CD4-positive, alpha-beta memory T cell (primary cell): ENCODE results near the gene TSHZ2. TPM values are rescaled to one million over a fixed set of nuclear protein-coding genes. Genes with fewer than 3 reads are reported as not detected.

Source experiments
- CTCF ChIA-PET: fragments of 350-600 bp; sonication (Branson Sonifier 250); formaldehyde crosslinking; loops from one replicate; lab custom pipeline; 2021; ENCODE audit warnings: inconsistent platforms; ENCODE audit not compliant: partially characterized antibody; lab: Charles Lee
- POLR2A ChIA-PET: fragments of 350-600 bp; sonication (Branson Sonifier 250); formaldehyde crosslinking; loops from one replicate; lab custom pipeline; 2021; ENCODE audit not compliant: partially characterized antibody; lab: Charles Lee
- DNase-seq, 5 donors: peaks; one replicate each; pipeline versions ENCODE4 v3.0.0 to v3.0.0-alpha.2; 2020 to 2022; ENCODE audit warnings: mixed read lengths in 1 of 5
- H3K27ac ChIP-seq: one replicate; pipeline ENCODE4 v1.7.0; 2013; ENCODE audit warnings: low read depth, low read length
- H3K27me3 ChIP-seq: 2 replicates; pipeline ENCODE4 v1.7.0; 2013; ENCODE audit warnings: mild to moderate bottlenecking, low read length, moderate library complexity; ENCODE audit not compliant: insufficient read depth
- H3K36me3 ChIP-seq: 2 replicates; pipeline ENCODE4 v1.7.0; 2013; ENCODE audit warnings: mild to moderate bottlenecking, low read length, moderate library complexity; ENCODE audit not compliant: insufficient read depth
- H3K4me1 ChIP-seq: 2 replicates; pipeline ENCODE4 v1.7.0; 2013; ENCODE audit warnings: mild to moderate bottlenecking, low read length, moderate library complexity; ENCODE audit not compliant: insufficient read depth
- H3K4me3 ChIP-seq, 2 donors: one replicate each; pipeline ENCODE4 v1.7.0; 2013; ENCODE audit warnings: low read length in 2 of 2, mild to moderate bottlenecking in 1 of 2
- H3K9me3 ChIP-seq, 2 donors: one replicate each; pipeline ENCODE4 v1.7.0; 2013; ENCODE audit warnings: low read length in 2 of 2, control low read depth in 1 of 2; ENCODE audit not compliant: control insufficient read depth in 1 of 2
- H3K27ac Mint-ChIP-seq, 7 donors: one replicate each; pipeline ENCODE4 v1.8.0; 2020 to 2021; ENCODE audit warnings: mixed read lengths in 7 of 7, mild to moderate bottlenecking in 6 of 7, inconsistent platforms in 3 of 7, moderate library complexity in 3 of 7
- H3K27me3 Mint-ChIP-seq, 2 donors: one replicate each; pipeline ENCODE4 v1.8.0; 2020 to 2021; ENCODE audit warnings: mixed read lengths in 2 of 2
- H3K36me3 Mint-ChIP-seq, 2 donors: one replicate each; pipeline ENCODE4 v1.8.0; 2020 to 2021; ENCODE audit warnings: mixed read lengths in 2 of 2, inconsistent platforms in 1 of 2, mild to moderate bottlenecking in 1 of 2
- H3K4me1 Mint-ChIP-seq, 4 donors: one replicate each; pipeline ENCODE4 v1.8.0; 2020 to 2021; ENCODE audit warnings: mixed read lengths in 4 of 4, mild to moderate bottlenecking in 1 of 4
- H3K4me3 Mint-ChIP-seq, 8 donors: one replicate each; pipeline ENCODE4 v1.8.0; 2020 to 2021; ENCODE audit warnings: mixed read lengths in 8 of 8, mild to moderate bottlenecking in 7 of 8, moderate library complexity in 6 of 8, inconsistent platforms in 3 of 8
- H3K9me3 Mint-ChIP-seq, 8 donors: one replicate each; pipeline ENCODE4 v1.8.0; 2020 to 2021; ENCODE audit warnings: mixed read lengths in 8 of 8, mild to moderate bottlenecking in 5 of 8, inconsistent platforms in 3 of 8, moderate library complexity in 1 of 8
- intact Hi-C: fragments of 100-400 bp; cut with micrococcal nuclease; formaldehyde crosslinking; loops from one replicate; pipeline ENCODE4 v1.15.1; 2023
- polyA plus RNA-seq, 2 donors: library from polyadenylated mRNA; unstranded; fragments of 300-500 nt; fragmentation: Illumina TruSeq; gene quantifications; one replicate each; pipeline ENCODE4 v1.2.3, GENCODE V29; 2021
- total RNA-seq, 2 experiments: library from RNA; stranded (reverse); gene quantifications; one replicate each; pipeline ENCODE4 v1.2.3, GENCODE V29; 2021

Gene TSHZ2
- total and polyA plus RNA-seq, 4 experiments from 2014 or later: 2.3 to 31.8 (median 17.1) TPM

- Histone ChIP-seq H3K4me1 (no peaks in the 10 kb centered on the region), H3K9me3 (no peaks in the 10 kb centered on the region), H3K27me3 (no peaks in the 10 kb centered on the region), H3K27ac (no peak overlapping the region), H3K4me3 (no peak overlapping the region), H3K36me3 (no peaks in the 10 kb centered on the region)
- Mint-ChIP-seq H3K36me3 (peaks cover 11 to 20% of the 10 kb centered on the region in 2 donors), H3K9me3 (no peaks in the 10 kb centered on the region), H3K4me3 (no peak overlapping the region), H3K27ac (no peak overlapping the region), H3K27me3 (peaks cover 0 to 4% of the 10 kb centered on the region in 2 donors), H3K4me1 (peaks cover 0 to 2% (median 0%) of the 10 kb centered on the region in 4 donors)
- CTCF ChIA-PET: interaction anchor here (0.5 kb wide), 1 partner anchor 24 kb away, joined by 4 read pairs; no protein-coding TSS in a partner anchor
- POLR2A ChIA-PET: no interaction called here
- intact Hi-C loops: no loop called here
- DNase-seq: no peak
Observed at GRCh38 chr20:53252002-53252401, 279.8 kb downstream of the TSHZ2 start.

GRCh38 chr20:53253668-53254067 is 281.5 kb downstream of the TSHZ2 start:
- intact Hi-C loops: no loop called here

DNA sequence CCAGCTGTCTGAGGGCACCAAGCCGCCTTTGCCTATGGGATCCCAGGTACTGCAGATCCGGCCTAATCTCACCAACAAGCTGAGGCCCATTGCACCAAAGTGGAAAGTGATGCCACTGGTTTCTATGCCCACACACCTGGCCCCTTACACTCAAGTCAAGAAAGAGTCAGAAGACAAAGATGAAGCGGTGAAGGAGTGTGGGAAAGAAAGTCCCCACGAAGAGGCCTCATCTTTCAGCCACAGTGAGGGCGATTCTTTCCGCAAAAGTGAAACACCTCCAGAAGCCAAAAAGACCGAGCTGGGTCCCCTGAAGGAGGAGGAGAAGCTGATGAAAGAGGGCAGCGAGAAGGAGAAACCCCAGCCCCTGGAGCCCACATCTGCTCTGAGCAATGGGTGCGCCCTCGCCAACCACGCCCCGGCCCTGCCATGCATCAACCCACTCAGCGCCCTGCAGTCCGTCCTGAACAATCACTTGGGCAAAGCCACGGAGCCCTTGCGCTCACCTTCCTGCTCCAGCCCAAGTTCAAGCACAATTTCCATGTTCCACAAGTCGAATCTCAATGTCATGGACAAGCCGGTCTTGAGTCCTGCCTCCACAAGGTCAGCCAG is 283.0 kb downstream of the TSHZ2 start:
- H3K36me3 Mint-ChIP-seq: peaks cover 11 to 20% of the 10 kb centered on the region in 2 donors
- peaks cover 1 to 2% of the 10 kb centered on the region in 2 donors for H3K27me3 Mint-ChIP-seq
- H3K4me1 Mint-ChIP-seq: no peaks in the 10 kb centered on the region
- H3K4me3 Mint-ChIP-seq: no peak overlapping the region
- peak overlapping the region in 1 of 7 donors; percentile 47 for H3K27ac Mint-ChIP-seq
- peaks cover 0 to 2% (median 0%) of the 10 kb centered on the region in 8 donors for H3K9me3 Mint-ChIP-seq
- ChIA-PET CTCF (no interaction called here), POLR2A (no interaction called here)
- Histone ChIP-seq H3K4me1 (no peaks in the 10 kb centered on the region), H3K9me3 (no peaks in the 10 kb centered on the region), H3K36me3 (no peaks in the 10 kb centered on the region), H3K4me3 (no peak overlapping the region), H3K27me3 (no peaks in the 10 kb centered on the region), H3K27ac (no peak overlapping the region)
- no peak for DNase-seq
- intact Hi-C loops: no loop called here

More at GRCh38 chr20:53253668-53254067, 281.5 kb downstream of the TSHZ2 start:
- Mint-ChIP-seq H3K4me3 (no peak overlapping the region), H3K4me1 (no peaks in the 10 kb centered on the region), H3K36me3 (peaks cover 11 to 20% of the 10 kb centered on the region in 2 donors), H3K27ac (no peak overlapping the region), H3K9me3 (no peaks in the 10 kb centered on the region), H3K27me3 (peaks cover 0 to 4% of the 10 kb centered on the region in 2 donors)
- no peak overlapping the region for H3K27ac ChIP-seq
- H3K27me3 ChIP-seq: no peaks in the 10 kb centered on the region
- no peak for DNase-seq
- H3K36me3 ChIP-seq: no peaks in the 10 kb centered on the region
- no peaks in the 10 kb centered on the region for H3K9me3 ChIP-seq
- CTCF ChIA-PET: no interaction called here
- H3K4me1 ChIP-seq: no peaks in the 10 kb centered on the region
- no peak overlapping the region for H3K4me3 ChIP-seq
- POLR2A ChIA-PET: no interaction called here

DNA sequence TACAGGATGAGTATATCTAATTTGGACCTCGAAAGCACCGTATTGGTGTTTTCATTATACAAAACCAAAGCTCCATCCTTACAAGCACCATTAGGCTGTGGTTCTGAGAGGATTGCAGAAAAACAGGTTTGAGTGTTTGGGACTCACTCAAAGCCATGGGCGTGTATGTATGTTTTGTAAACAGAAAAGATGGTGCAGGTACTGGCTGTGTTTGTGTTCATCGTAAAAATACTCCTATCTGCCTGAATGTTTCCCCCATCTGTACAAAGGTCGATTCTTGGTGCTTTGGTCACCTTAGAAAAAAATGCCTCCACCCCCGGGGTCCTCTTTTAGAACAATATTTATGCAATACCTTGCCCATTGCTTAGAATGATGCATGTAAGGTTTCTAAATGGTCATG is 286.6 kb downstream of the TSHZ2 start:
- no peak overlapping the region for H3K27ac ChIP-seq
- DNase-seq: no peak

GRCh38 chr20:53260168-53260567 is 288.0 kb downstream of the TSHZ2 start:
- POLR2A ChIA-PET: no interaction called here

More for the DNA sequence above, 286.6 kb downstream of the TSHZ2 start:
- Mint-ChIP-seq H3K27me3 (peaks cover 1 to 6% of the 10 kb centered on the region in 2 donors), H3K4me1 (no peaks in the 10 kb centered on the region), H3K9me3 (peaks cover 0 to 2% (median 0%) of the 10 kb centered on the region in 8 donors), H3K4me3 (no peak overlapping the region), H3K27ac (no peak overlapping the region), H3K36me3 (peaks cover 9 to 17% of the 10 kb centered on the region in 2 donors)
- Histone ChIP-seq H3K27me3 (no peaks in the 10 kb centered on the region), H3K4me3 (no peak overlapping the region), H3K4me1 (no peaks in the 10 kb centered on the region), H3K9me3 (no peaks in the 10 kb centered on the region), H3K36me3 (no peaks in the 10 kb centered on the region)
- intact Hi-C loops: no loop called here
- CTCF ChIA-PET: no interaction called here
- POLR2A ChIA-PET: no interaction called here

GRCh38 chr20:53260591-53260990 is 288.4 kb downstream of the TSHZ2 start:
- peaks cover 1 to 5% of the 10 kb centered on the region in 2 donors for H3K36me3 Mint-ChIP-seq
- ChIA-PET CTCF (no interaction called here), POLR2A (no interaction called here)
- H3K4me1 Mint-ChIP-seq: no peaks in the 10 kb centered on the region
- Histone ChIP-seq H3K9me3 (no peaks in the 10 kb centered on the region), H3K27me3 (no peaks in the 10 kb centered on the region), H3K36me3 (no peaks in the 10 kb centered on the region), H3K4me3 (no peak overlapping the region), H3K27ac (no peak overlapping the region), H3K4me1 (no peaks in the 10 kb centered on the region)
- intact Hi-C loops: no loop called here
- peaks cover 0 to 2% (median 0%) of the 10 kb centered on the region in 8 donors for H3K9me3 Mint-ChIP-seq
- H3K4me3 Mint-ChIP-seq: no peak overlapping the region
- no peak overlapping the region for H3K27ac Mint-ChIP-seq
- peaks cover 3 to 11% of the 10 kb centered on the region in 2 donors for H3K27me3 Mint-ChIP-seq
- no peak for DNase-seq

More at GRCh38 chr20:53260168-53260567, 288.0 kb downstream of the TSHZ2 start:
- CTCF ChIA-PET: no interaction called here
- Histone ChIP-seq H3K4me1 (no peaks in the 10 kb centered on the region), H3K4me3 (no peak overlapping the region), H3K27ac (no peak overlapping the region), H3K27me3 (no peaks in the 10 kb centered on the region), H3K36me3 (no peaks in the 10 kb centered on the region), H3K9me3 (no peaks in the 10 kb centered on the region)
- Mint-ChIP-seq H3K36me3 (peaks cover 1 to 9% of the 10 kb centered on the region in 2 donors), H3K27ac (no peak overlapping the region), H3K9me3 (peaks cover 0 to 2% (median 0%) of the 10 kb centered on the region in 8 donors), H3K4me3 (no peak overlapping the region), H3K27me3 (peaks cover 3 to 11% of the 10 kb centered on the region in 2 donors), H3K4me1 (no peaks in the 10 kb centered on the region)
- no peak for DNase-seq
- intact Hi-C loops: no loop called here

GRCh38 chr20:53262365-53262764 is 290.2 kb downstream of the TSHZ2 start:
- H3K27ac Mint-ChIP-seq: no peak overlapping the region

More at GRCh38 chr20:53262365-53262764, 290.2 kb downstream of the TSHZ2 start:
- Mint-ChIP-seq H3K4me3 (no peak overlapping the region), H3K27me3 (peaks cover 3 to 9% of the 10 kb centered on the region in 2 donors), H3K36me3 (peaks cover 0 to 1% of the 10 kb centered on the region in 2 donors), H3K9me3 (peaks cover 0 to 2% (median 0%) of the 10 kb centered on the region in 8 donors), H3K4me1 (no peaks in the 10 kb centered on the region)
- H3K27ac ChIP-seq: no peak overlapping the region
- CTCF ChIA-PET: interaction anchor here (1.3 kb wide), 1 partner anchor 950 kb away, joined by 3 read pairs; no protein-coding TSS in a partner anchor
- H3K9me3 ChIP-seq: no peaks in the 10 kb centered on the region
- H3K4me3 ChIP-seq: no peak overlapping the region
- no peaks in the 10 kb centered on the region for H3K36me3 ChIP-seq
- intact Hi-C loops: no loop called here
- POLR2A ChIA-PET: no interaction called here
- no peaks in the 10 kb centered on the region for H3K4me1 ChIP-seq
- H3K27me3 ChIP-seq: no peaks in the 10 kb centered on the region
- DNase-seq: no peak
